HEK293 (cell line): Measurements from ENCODE around the gene CACNA1C.

Experiments used
- CTCF ChIA-PET: fragments of 350-600 bp; formaldehyde crosslinking; extraction: SDS; loops from one replicate; lab custom pipeline; 2021; ENCODE audit warnings: antibody characterized with exemption; lab: Yijun Ruan, JAX
- POLR2A ChIA-PET: fragments of 300-600 bp; formaldehyde crosslinking; extraction: SDS; loops from one replicate; lab custom pipeline; 2020; ENCODE audit warnings: antibody characterized with exemption, inconsistent platforms; lab: Yijun Ruan, JAX
- H3K27ac ChIP-seq: fragments of 200-500 bp; sonication (Bioruptor generic); 2 replicates; pipeline ENCODE4 v1.5.1; 2014; ENCODE audit warnings: low read depth, low read length, control low read depth, inconsistent platforms; ENCODE audit errors: extremely low read depth
- H3K36me3 ChIP-seq, 2 experiments: fragments of 200-500 bp in 1 of 2; sonication (Bioruptor generic) in 1 of 2; 1 replicate in 1 of 2; 2 replicates in 1 of 2; pipeline ENCODE4 v1.5.1; 2014 to 2017; ENCODE audit warnings: inconsistent platforms in 2 of 2, low read length in 2 of 2; ENCODE audit not compliant: control insufficient read depth in 2 of 2, insufficient read depth in 1 of 2
- H3K4me1 ChIP-seq: fragments of 200-500 bp; sonication (Bioruptor generic); 2 replicates; pipeline ENCODE4 v1.5.1; 2014; ENCODE audit warnings: mild to moderate bottlenecking, low read length, inconsistent platforms; ENCODE audit not compliant: control insufficient read depth, insufficient read depth
- H3K4me3 ChIP-seq: 2 replicates; pipeline ENCODE4 v1.5.1; 2011; ENCODE audit warnings: low read depth, mild to moderate bottlenecking, control low read depth, low read length, moderate library complexity
- H3K9me3 ChIP-seq: fragments of 200-500 bp; sonication (Bioruptor generic); 2 replicates; pipeline ENCODE4 v1.5.1; 2014; ENCODE audit warnings: low read depth, low read length, inconsistent platforms; ENCODE audit not compliant: control insufficient read depth, insufficient read depth
- IKZF3 ChIP-seq: fragments of 450-650 bp; IDR thresholded peaks from 2 replicates; pipeline ENCODE4 v1.5.0; 2018; ENCODE audit warnings: missing biosample characterization, mild to moderate bottlenecking, missing genetic modification characterization, moderate library complexity
- TCF7L2 ChIP-seq: IDR thresholded peaks from 2 replicates; pipeline ENCODE4 v1.6.1; 2011; ENCODE audit warnings: low read depth, mild to moderate bottlenecking, inconsistent platforms, low read length, moderate library complexity, borderline replicate concordance
- ZBTB11 ChIP-seq: fragments of 450-650 bp; formaldehyde crosslinking; conservative IDR thresholded peaks from 2 replicates; pipeline ENCODE4 v1.5.1; 2016; ENCODE audit warnings: low read depth, missing biosample characterization, missing genetic modification characterization
- ZBTB17 ChIP-seq: fragments of 450-650 bp; formaldehyde crosslinking; IDR thresholded peaks from 2 replicates; pipeline ENCODE4 v1.5.1; 2016; ENCODE audit warnings: missing biosample characterization, missing genetic modification characterization
- ZBTB44 ChIP-seq: fragments of 450-650 bp; IDR thresholded peaks from 2 replicates; pipeline ENCODE4 v1.5.1; 2018; ENCODE audit warnings: missing biosample characterization, mild to moderate bottlenecking, missing genetic modification characterization
- ZBTB49 ChIP-seq: fragments of 450-650 bp; formaldehyde crosslinking; IDR thresholded peaks from 2 replicates; pipeline ENCODE4 v1.5.1; 2016; ENCODE audit warnings: missing biosample characterization, missing genetic modification characterization, low read depth
- ZFP69B ChIP-seq: fragments of 450-650 bp; formaldehyde crosslinking; IDR thresholded peaks from 2 replicates; pipeline ENCODE4 v1.5.1; 2016; ENCODE audit warnings: missing biosample characterization, missing genetic modification characterization
- ZNF155 ChIP-seq: fragments of 450-650 bp; formaldehyde crosslinking; IDR thresholded peaks from 2 replicates; pipeline ENCODE4 v1.5.1; 2016; ENCODE audit warnings: missing biosample characterization, missing genetic modification characterization
- ZNF18 ChIP-seq: fragments of 450-650 bp; formaldehyde crosslinking; IDR thresholded peaks from 2 replicates; pipeline ENCODE4 v1.5.1; 2016; ENCODE audit warnings: missing biosample characterization, missing genetic modification characterization
- ZNF184 ChIP-seq: fragments of 450-650 bp; IDR thresholded peaks from 2 replicates; pipeline ENCODE4 v1.5.1; 2018; ENCODE audit warnings: missing biosample characterization, mild to moderate bottlenecking, missing genetic modification characterization
- ZNF23 ChIP-seq: fragments of 450-650 bp; formaldehyde crosslinking; IDR thresholded peaks from 2 replicates; pipeline ENCODE4 v1.5.1; 2016; ENCODE audit warnings: missing biosample characterization, missing genetic modification characterization, borderline replicate concordance
- ZNF239 ChIP-seq: fragments of 450-650 bp; formaldehyde crosslinking; IDR thresholded peaks from 2 replicates; pipeline ENCODE4 v1.5.1; 2016; ENCODE audit warnings: missing biosample characterization, missing genetic modification characterization
- ZNF324 ChIP-seq: fragments of 450-650 bp; formaldehyde crosslinking; IDR thresholded peaks from 2 replicates; pipeline ENCODE4 v1.5.1; 2016; ENCODE audit warnings: missing biosample characterization, missing genetic modification characterization
- ZNF580 ChIP-seq: fragments of 450-650 bp; formaldehyde crosslinking; IDR thresholded peaks from 2 replicates; pipeline ENCODE4 v1.5.1; 2016; ENCODE audit warnings: missing biosample characterization, missing genetic modification characterization
- ZNF626 ChIP-seq: fragments of 450-650 bp; sonication (Bioruptor Pico); formaldehyde crosslinking; IDR thresholded peaks from 2 replicates; pipeline ENCODE4 v1.5.1; 2018; ENCODE audit warnings: missing biosample characterization, missing genetic modification characterization, inconsistent platforms
- ZNF639 ChIP-seq: fragments of 450-650 bp; formaldehyde crosslinking; IDR thresholded peaks from 2 replicates; pipeline ENCODE4 v1.5.1; 2016; ENCODE audit warnings: missing biosample characterization, missing genetic modification characterization

The CACNA1C gene

GRCh38 chr12:2639020-2639298 lies 586.2 kb downstream of the CACNA1C start (continued):
- no peak for TF ChIP-seq ZNF23 (tag by site-specific recombination)
- no peak for TF ChIP-seq ZNF18 (tag by site-specific recombination)
- no peak for TF ChIP-seq ZBTB17 (tag by site-specific recombination)
- no peak for TF ChIP-seq ZNF184
- TF ChIP-seq TCF7L2: no peak
- no peak for TF ChIP-seq ZBTB11

GRCh38 chr12:2640281-2640680 lies 587.5 kb downstream of the CACNA1C start:
- POLR2A ChIA-PET: no interaction called here
- H3K27ac ChIP-seq: no peak overlapping the region
- no peaks in the 10 kb centered on the region; the same call in 1 of the 2 replicates for H3K4me1 ChIP-seq
- no peaks in the 10 kb centered on the region for H3K36me3 ChIP-seq
- CTCF ChIA-PET: interaction anchor here (0.6 to 1.3 kb wide), 3 partner anchors 13 to 589 kb away, joined by 3 to 4 read pairs (median 4); no protein-coding TSS in a partner anchor
- no peaks in the 10 kb centered on the region for H3K9me3 ChIP-seq
- H3K4me3 ChIP-seq: no peak overlapping the region
- TF ChIP-seq ZBTB44 (tag by site-specific recombination): no peak
- TF ChIP-seq ZFP69B (tag by site-specific recombination): no peak
- no peak for TF ChIP-seq ZNF324 (tag by site-specific recombination)
- TF ChIP-seq ZNF580 (tag by site-specific recombination): no peak
- TF ChIP-seq ZNF626 (tag by site-specific recombination): no peak
- no peak for TF ChIP-seq IKZF3 (tag by site-specific recombination)
- TF ChIP-seq ZBTB49 (tag by site-specific recombination): no peak
- no peak for TF ChIP-seq ZNF639 (tag by site-specific recombination)
- TF ChIP-seq ZNF155 (tag by site-specific recombination): no peak
- TF ChIP-seq ZNF239 (tag by site-specific recombination): no peak
- TF ChIP-seq, all 188 proteins: peak for 0
